Subcutaneous abdominal adipose tissue (tissue), 5 donors: ENCODE measurements around the gene BCL2L15.

ENCODE experiments used
- H3K27ac ChIP-seq: one replicate; pipeline ENCODE4 v1.7.0; 2013; ENCODE audit warnings: low read depth, mild to moderate bottlenecking, inconsistent platforms, low read length, moderate library complexity
- H3K27me3 ChIP-seq, 5 donors: one replicate each; pipeline ENCODE4 v1.7.0; 2013; ENCODE audit warnings: low read length in 5 of 5, inconsistent platforms in 1 of 5; ENCODE audit not compliant: control insufficient read depth in 5 of 5, insufficient read depth in 4 of 5
- H3K36me3 ChIP-seq, 5 donors: one replicate each; pipeline ENCODE4 v1.7.0; 2013; ENCODE audit warnings: low read length in 5 of 5; ENCODE audit not compliant: control insufficient read depth in 5 of 5, insufficient read depth in 5 of 5
- H3K4me1 ChIP-seq, 5 donors: one replicate each; pipeline ENCODE4 v1.7.0; 2013; ENCODE audit warnings: low read length in 5 of 5, mild to moderate bottlenecking in 3 of 5, moderate library complexity in 1 of 5; ENCODE audit not compliant: control insufficient read depth in 5 of 5, insufficient read depth in 5 of 5
- H3K4me3 ChIP-seq, 5 donors: one replicate each; pipeline ENCODE4 v1.7.0; 2013; ENCODE audit warnings: low read length in 5 of 5, low read depth in 1 of 5
- H3K9ac ChIP-seq, 5 donors: one replicate each; pipeline ENCODE4 v1.7.0; 2013; ENCODE audit warnings: low read length in 5 of 5, mild to moderate bottlenecking in 4 of 5, moderate library complexity in 3 of 5
- H3K9me3 ChIP-seq, 5 donors: one replicate each; pipeline ENCODE4 v1.7.0; 2013; ENCODE audit warnings: low read length in 5 of 5; ENCODE audit not compliant: control insufficient read depth in 5 of 5
- donor health status: healthy.
- donor health status: healthy.
- donor health status: healthy.
- donor health status: healthy.
- donor health status: healthy.

Gene BCL2L15

GRCh38 chr1:113887402-113888175 is at the start of gene BCL2L15:
BCL2L15 (minus strand) TSS chr1:113887581; CDS start chr1:113887375, 206 bp downstream.
- no peaks in the 10 kb centered on the region for H3K36me3 ChIP-seq
- H3K9me3 ChIP-seq = no peaks in the 10 kb centered on the region
- no peaks in the 10 kb centered on the region for H3K27me3 ChIP-seq
- no peak within 1 kb of the TSS for H3K9ac ChIP-seq
- no peaks in the 10 kb centered on the region for H3K4me1 ChIP-seq
- H3K27ac ChIP-seq = no peak within 1 kb of the TSS
- no peak within 1 kb of the TSS for H3K4me3 ChIP-seq

DNA sequence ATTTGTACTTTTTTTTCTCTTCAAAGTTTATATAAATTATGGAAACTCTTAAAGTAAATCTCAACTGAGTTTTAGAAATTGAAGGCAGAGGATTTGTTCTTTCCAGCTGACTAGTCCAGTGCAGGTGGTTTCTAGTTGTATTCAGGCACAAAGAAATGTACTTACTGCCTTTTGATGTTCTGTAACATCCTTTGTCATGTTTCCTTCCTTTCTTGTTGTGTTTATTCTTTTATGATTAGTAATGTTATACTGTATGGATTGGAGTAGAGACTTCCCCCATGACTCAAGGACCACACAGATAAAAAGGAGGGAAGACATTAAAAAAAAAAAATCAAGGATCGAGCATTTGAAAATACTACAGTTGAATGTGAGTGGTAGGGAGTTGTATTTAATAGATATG is 49.8 kb upstream of the BCL2L15 start:
- H3K4me3 ChIP-seq = no peak overlapping the region
- peaks cover 4 to 15% (median 13%) of the 10 kb centered on the region in 5 donors for H3K36me3 ChIP-seq
- H3K4me1 ChIP-seq = peaks cover 0 to 44% (median 13%) of the 10 kb centered on the region in 5 donors
- H3K27me3 ChIP-seq = no peaks in the 10 kb centered on the region
- peaks cover 0 to 3% (median 0%) of the 10 kb centered on the region in 5 donors for H3K9me3 ChIP-seq
- no peak overlapping the region for H3K27ac ChIP-seq
- no peak overlapping the region for H3K9ac ChIP-seq

DNA sequence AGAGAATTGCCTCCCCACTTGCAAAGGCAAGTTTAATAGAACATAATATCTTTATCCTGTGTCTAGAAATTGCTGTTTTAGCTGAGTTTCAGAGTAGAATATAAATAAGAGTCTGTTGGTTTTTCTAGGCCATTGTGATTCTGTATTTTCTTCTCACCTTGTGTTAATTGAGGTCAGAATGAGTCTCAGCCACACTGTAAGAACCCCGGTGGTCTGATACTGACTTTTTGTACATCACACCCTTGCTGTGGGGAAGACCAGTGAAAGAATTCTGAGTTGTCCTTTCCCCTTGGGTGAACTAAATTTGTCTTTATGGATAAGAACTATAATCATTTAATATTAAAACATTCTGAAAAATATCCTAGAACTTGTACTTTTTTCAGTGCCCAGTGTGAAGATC is 48.6 kb upstream of the BCL2L15 start:
- Histone ChIP-seq H3K4me3 (no peak overlapping the region), H3K27ac (no peak overlapping the region), H3K9me3 (peaks cover 0 to 3% (median 0%) of the 10 kb centered on the region in 5 donors), H3K27me3 (no peaks in the 10 kb centered on the region), H3K4me1 (peaks cover 0 to 55% (median 24%) of the 10 kb centered on the region in 5 donors), H3K9ac (no peak overlapping the region), H3K36me3 (peaks cover 0 to 9% (median 7%) of the 10 kb centered on the region in 5 donors)

GRCh38 chr1:113935176-113935575 is 47.8 kb upstream of the BCL2L15 start:
- Histone ChIP-seq H3K36me3 (peaks cover 0 to 1% (median 0%) of the 10 kb centered on the region in 5 donors), H3K9ac (no peak overlapping the region), H3K4me1 (peaks cover 0 to 63% (median 31%) of the 10 kb centered on the region in 5 donors), H3K9me3 (peaks cover 0 to 3% (median 0%) of the 10 kb centered on the region in 5 donors), H3K27ac (no peak overlapping the region), H3K27me3 (no peaks in the 10 kb centered on the region), H3K4me3 (no peak overlapping the region)

DNA sequence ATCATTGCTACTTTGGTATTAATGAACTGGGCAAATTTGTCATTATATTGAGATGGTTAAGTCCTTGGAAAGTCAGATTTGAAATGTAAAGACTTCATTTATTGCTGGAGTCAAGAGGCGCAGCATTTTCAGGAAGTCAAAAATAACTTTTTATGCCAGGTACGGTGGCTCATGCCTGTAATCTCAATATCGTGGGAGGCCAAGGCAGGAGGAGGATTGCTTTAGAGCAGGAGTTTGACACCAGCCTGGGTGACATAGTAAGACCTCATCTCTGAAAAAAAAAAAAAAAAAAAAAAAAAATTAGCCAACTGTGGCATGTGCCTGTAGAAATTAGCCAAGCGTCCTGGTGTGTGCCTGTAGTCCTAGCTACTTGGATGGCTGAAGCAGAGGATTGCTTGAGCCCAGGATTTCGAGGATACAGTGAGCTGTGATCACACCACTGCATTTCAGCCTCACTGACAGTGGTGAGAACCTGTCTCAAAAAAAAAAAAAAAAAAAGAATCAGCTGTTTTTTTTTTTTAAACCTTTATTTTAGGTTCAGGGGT is 47.2 kb upstream of the BCL2L15 start:
- Histone ChIP-seq H3K9me3 (peaks cover 0 to 3% (median 0%) of the 10 kb centered on the region in 5 donors), H3K27me3 (no peaks in the 10 kb centered on the region), H3K9ac (no peak overlapping the region), H3K4me1 (peaks cover 0 to 60% (median 33%) of the 10 kb centered on the region in 5 donors), H3K4me3 (no peak overlapping the region), H3K27ac (no peak overlapping the region), H3K36me3 (no peaks in the 10 kb centered on the region)

- Histone ChIP-seq H3K36me3 (no peaks in the 10 kb centered on the region), H3K9me3 (peaks cover 0 to 3% (median 0%) of the 10 kb centered on the region in 5 donors), H3K27me3 (no peaks in the 10 kb centered on the region), H3K4me3 (no peak overlapping the region), H3K27ac (no peak overlapping the region), H3K4me1 (peaks cover 0 to 55% (median 33%) of the 10 kb centered on the region in 5 donors), H3K9ac (no peak overlapping the region)
These were observed 46.6 kb upstream of the BCL2L15 start for GRCh38 chr1:113934006-113934405.

GRCh38 chr1:113931451-113931851 is 44.1 kb upstream of the BCL2L15 start:
- H3K27me3 ChIP-seq = no peaks in the 10 kb centered on the region
- H3K9me3 ChIP-seq = peaks cover 0 to 3% (median 0%) of the 10 kb centered on the region in 5 donors
- peak overlapping the region in 3 of 5 donors; percentile 25 to 99 (median 99) for H3K9ac ChIP-seq
- H3K4me1 ChIP-seq = peaks cover 0 to 60% (median 38%) of the 10 kb centered on the region in 5 donors
- H3K4me3 ChIP-seq = peak overlapping the region; percentile 35 to 99 (median 93)
- H3K27ac ChIP-seq = peak overlapping the region; percentile 96
- no peaks in the 10 kb centered on the region for H3K36me3 ChIP-seq

DNA sequence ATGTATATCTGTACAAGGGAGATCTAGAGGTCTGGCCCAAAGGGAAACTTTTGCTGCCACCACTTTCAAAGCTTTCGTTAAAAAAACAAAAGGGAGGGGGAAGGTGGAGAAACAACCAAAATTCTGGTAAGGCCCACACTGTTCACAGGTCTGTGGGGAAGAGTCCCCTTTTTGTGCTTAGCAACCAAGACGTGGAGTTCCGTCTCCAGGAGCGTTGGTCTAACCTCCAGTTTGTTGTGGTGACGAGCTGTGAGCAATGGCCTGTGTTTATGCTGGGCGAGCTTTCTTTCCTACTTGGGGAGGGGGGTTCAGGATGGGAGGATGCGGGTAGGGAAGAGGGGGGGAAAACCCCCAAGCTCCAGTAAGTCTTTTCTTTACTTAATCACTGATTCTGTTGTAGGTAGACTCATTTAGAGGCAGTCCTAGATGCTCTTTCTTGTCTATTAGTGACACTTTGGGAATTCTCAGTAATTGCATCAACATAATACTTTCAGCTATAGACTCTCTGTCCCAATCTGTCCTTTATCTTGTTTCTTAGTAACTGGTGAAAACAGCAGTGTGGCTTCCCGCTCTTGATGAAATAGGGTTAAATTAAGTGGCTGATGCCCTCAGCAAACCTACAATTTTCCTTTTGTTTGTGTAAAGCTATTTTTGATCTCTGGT is 43.2 kb upstream of the BCL2L15 start:
- H3K9ac ChIP-seq = peak overlapping the region; percentile 71 to 100 (median 99)
- H3K4me1 ChIP-seq = peaks cover 0 to 56% (median 38%) of the 10 kb centered on the region in 5 donors
- H3K27ac ChIP-seq = peak overlapping the region; percentile 96
- H3K4me3 ChIP-seq = peak overlapping the region; percentile 72 to 99 (median 99)
- peaks cover 0 to 3% (median 0%) of the 10 kb centered on the region in 5 donors for H3K9me3 ChIP-seq
- H3K36me3 ChIP-seq = no peaks in the 10 kb centered on the region
- H3K27me3 ChIP-seq = no peaks in the 10 kb centered on the region

GRCh38 chr1:113929750-113930498 is 42.5 kb upstream of the BCL2L15 start:
- Histone ChIP-seq H3K36me3 (no peaks in the 10 kb centered on the region), H3K27me3 (no peaks in the 10 kb centered on the region), H3K4me1 (peaks cover 0 to 56% (median 38%) of the 10 kb centered on the region in 5 donors), H3K9me3 (no peaks in the 10 kb centered on the region), H3K4me3 (peak overlapping the region; percentile 72 to 99 (median 99)), H3K27ac (peak overlapping the region; percentile 96), H3K9ac (peak overlapping the region; percentile 71 to 100 (median 99))
